Hepatocyte (in vitro differentiated cells): ENCODE measurements around the gene LGALS3BP.

Experiments used
- EZH2 ChIP-seq: fragments of 200-600 bp; sonication (generic); IDR thresholded peaks from 2 replicates; pipeline ENCODE4 v1.6.1; 2016; ENCODE audit warnings: antibody characterized with exemption, mild to moderate bottlenecking, borderline replicate concordance
- EZH2phosphoT487 ChIP-seq: fragments of 200-600 bp; sonication (generic); IDR thresholded peaks from one replicate; pipeline ENCODE4 v1.6.1; 2018; ENCODE audit warnings: antibody characterized with exemption, mild to moderate bottlenecking, low read depth, moderate library complexity; ENCODE audit not compliant: unreplicated experiment, severe bottlenecking
- TF ChIP-seq, protein P1 (sequence below): fragments of 200-600 bp; sonication (generic); IDR thresholded peaks from 2 replicates; pipeline ENCODE4 v1.5.1; 2016; ENCODE audit warnings: antibody characterized with exemption, mild to moderate bottlenecking; ENCODE audit not compliant: poor library complexity

GRCh38 chr17:79002291-79002690 lies 22.6 kb upstream of the LGALS3BP start:
- TF ChIP-seq, protein P1, sequence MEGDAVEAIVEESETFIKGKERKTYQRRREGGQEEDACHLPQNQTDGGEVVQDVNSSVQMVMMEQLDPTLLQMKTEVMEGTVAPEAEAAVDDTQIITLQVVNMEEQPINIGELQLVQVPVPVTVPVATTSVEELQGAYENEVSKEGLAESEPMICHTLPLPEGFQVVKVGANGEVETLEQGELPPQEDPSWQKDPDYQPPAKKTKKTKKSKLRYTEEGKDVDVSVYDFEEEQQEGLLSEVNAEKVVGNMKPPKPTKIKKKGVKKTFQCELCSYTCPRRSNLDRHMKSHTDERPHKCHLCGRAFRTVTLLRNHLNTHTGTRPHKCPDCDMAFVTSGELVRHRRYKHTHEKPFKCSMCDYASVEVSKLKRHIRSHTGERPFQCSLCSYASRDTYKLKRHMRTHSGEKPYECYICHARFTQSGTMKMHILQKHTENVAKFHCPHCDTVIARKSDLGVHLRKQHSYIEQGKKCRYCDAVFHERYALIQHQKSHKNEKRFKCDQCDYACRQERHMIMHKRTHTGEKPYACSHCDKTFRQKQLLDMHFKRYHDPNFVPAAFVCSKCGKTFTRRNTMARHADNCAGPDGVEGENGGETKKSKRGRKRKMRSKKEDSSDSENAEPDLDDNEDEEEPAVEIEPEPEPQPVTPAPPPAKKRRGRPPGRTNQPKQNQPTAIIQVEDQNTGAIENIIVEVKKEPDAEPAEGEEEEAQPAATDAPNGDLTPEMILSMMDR, result no peak
- no peak for TF ChIP-seq EZH2phosphoT487
- TF ChIP-seq EZH2, result no peak
